Body of pancreas (tissue), 4 donors: ENCODE data around the gene CTNNA2.

Experiments used
- POLR2A ChIP-seq, 3 donors: fragments of 450-650 bp; IDR thresholded peaks; one replicate each; pipeline ENCODE4 v1.6.1; 2016; ENCODE audit warnings: antibody characterized with exemption in 3 of 3, mild to moderate bottlenecking in 2 of 3
- TF ChIP-seq, protein P1 (sequence below), 7 experiments: fragments of 450-650 bp in 4 of 7; fragments of 200-600 bp in 3 of 7; sonication (generic) in 3 of 7; IDR thresholded peaks; one replicate each; pipeline ENCODE4 v1.5.1; 2016 to 2019; ENCODE audit warnings: antibody characterized with exemption in 7 of 7

DNA sequence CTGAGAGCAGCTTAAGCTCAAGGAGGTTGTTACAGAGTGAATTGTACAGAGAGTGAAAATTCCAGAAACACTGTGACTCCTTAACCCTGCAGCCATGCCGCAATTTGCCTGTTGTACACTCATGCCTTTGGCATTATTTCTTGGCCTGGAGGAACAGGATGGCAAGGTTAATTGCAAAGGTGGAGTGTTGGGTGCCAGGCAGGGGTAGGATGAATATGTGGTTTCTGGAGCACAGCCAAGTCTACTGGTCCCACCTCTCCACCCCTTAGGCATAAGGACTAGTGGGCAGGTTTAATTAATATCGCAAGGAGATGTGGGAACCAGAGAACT is 541.5 kb downstream of the CTNNA2 start:
- TF ChIP-seq, protein P1, sequence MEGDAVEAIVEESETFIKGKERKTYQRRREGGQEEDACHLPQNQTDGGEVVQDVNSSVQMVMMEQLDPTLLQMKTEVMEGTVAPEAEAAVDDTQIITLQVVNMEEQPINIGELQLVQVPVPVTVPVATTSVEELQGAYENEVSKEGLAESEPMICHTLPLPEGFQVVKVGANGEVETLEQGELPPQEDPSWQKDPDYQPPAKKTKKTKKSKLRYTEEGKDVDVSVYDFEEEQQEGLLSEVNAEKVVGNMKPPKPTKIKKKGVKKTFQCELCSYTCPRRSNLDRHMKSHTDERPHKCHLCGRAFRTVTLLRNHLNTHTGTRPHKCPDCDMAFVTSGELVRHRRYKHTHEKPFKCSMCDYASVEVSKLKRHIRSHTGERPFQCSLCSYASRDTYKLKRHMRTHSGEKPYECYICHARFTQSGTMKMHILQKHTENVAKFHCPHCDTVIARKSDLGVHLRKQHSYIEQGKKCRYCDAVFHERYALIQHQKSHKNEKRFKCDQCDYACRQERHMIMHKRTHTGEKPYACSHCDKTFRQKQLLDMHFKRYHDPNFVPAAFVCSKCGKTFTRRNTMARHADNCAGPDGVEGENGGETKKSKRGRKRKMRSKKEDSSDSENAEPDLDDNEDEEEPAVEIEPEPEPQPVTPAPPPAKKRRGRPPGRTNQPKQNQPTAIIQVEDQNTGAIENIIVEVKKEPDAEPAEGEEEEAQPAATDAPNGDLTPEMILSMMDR (IDR thresholded peaks at IDR 0.05): no peak
- no peak for TF ChIP-seq POLR2A (IDR thresholded peaks at IDR 0.05)
